Lower leg skin (tissue), 4 donors: ENCODE measurements around the gene DAGLB. TPM values are rescaled to one million over a fixed set of nuclear protein-coding genes. Genes with fewer than 3 reads are reported as not detected.

Experiments
- DNase-seq, 2 donors: peaks; one replicate each; pipeline ENCODE4 v3.0.0-alpha.2; 2019; ENCODE audit warnings: low spot score in 2 of 2
- H3K4me3 ChIP-seq: fragments of 200-600 bp; sonication (generic); 2 replicates; pipeline ENCODE4 v1.5.1; 2017; ENCODE audit warnings: mild to moderate bottlenecking, low read depth; ENCODE audit not compliant: poor library complexity, severe bottlenecking
- POLR2A ChIP-seq, 2 donors: fragments of 450-650 bp; IDR thresholded peaks; one replicate each; pipeline ENCODE4 v1.6.1; 2016 to 2017; ENCODE audit warnings: antibody characterized with exemption in 2 of 2, mild to moderate bottlenecking in 1 of 2, moderate library complexity in 1 of 2
- WGBS, 2 donors: methylation state at CpG; one replicate each; pipeline ENCODE4 v1.1.5; 2018; 5-methylcytosine and 5-hydroxymethylcytosine counted together
- intact Hi-C: fragments of 100-400 bp; cut with DNase I; formaldehyde crosslinking; loops from one replicate; pipeline ENCODE4 v1.15.0; 2023; ENCODE audit warnings: low total_unique reads
- total RNA-seq, 4 donors: library from RNA; depleted of rRNA; stranded (reverse); fragments of >200 nt; gene quantifications; one replicate each; pipeline ENCODE4 v1.1.0, GENCODE V29; 2016
- TF ChIP-seq, protein P1 (sequence below), 3 donors: fragments of 450-650 bp; IDR thresholded peaks; one replicate each; pipeline ENCODE4 v1.5.1; 2016; ENCODE audit warnings: antibody characterized with exemption in 3 of 3, mild to moderate bottlenecking in 3 of 3, moderate library complexity in 2 of 3

DAGLB gene
- total RNA-seq, 4 donors from 2014 or later = 26.1 to 35.9 (median 27.5) TPM

DNA sequence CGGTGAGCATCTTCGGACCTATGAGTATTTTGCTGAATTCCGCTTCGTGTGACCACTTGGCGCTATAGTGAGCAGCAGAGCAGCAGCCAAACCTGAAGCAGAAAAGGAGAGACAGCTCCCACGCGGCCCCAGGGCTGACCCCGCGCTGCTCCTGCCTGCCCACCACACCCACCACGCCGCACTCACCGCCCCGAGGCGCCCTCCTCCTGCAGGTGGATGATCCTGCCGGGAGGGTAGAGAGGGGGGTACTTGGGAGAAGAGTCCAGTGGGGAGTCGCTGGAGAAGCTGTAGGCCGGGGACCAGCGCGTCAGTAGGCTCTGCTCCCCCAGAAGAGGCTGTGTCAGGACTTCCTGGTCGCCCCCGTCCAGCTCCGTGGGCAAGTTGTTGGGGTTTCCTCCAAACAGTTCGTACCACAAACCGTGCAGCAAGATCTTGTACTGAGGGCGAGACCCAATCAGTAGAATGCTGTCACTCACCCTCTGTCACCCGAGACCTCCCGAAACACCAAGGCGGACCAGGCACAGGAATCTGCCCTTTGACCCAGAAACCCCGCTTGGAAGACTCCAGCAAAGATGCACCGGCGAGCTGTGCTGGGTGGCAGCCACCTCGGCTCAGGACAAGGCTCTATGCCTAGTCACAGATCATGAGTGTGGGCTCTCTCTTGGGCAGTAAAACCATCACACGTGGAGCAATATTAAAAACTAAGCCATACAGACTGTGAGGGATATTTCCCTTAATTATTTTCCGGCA is 37.6 kb downstream of the DAGLB start:
- WGBS, 2 donors = 86 to 92% methylated on average over 26 to 34 of the region's 34 CpGs
- no peak overlapping the region for H3K4me3 ChIP-seq
- intact Hi-C loops = no loop called here
- no peak for TF ChIP-seq POLR2A (IDR thresholded peaks at IDR 0.05)
- TF ChIP-seq, protein P1, sequence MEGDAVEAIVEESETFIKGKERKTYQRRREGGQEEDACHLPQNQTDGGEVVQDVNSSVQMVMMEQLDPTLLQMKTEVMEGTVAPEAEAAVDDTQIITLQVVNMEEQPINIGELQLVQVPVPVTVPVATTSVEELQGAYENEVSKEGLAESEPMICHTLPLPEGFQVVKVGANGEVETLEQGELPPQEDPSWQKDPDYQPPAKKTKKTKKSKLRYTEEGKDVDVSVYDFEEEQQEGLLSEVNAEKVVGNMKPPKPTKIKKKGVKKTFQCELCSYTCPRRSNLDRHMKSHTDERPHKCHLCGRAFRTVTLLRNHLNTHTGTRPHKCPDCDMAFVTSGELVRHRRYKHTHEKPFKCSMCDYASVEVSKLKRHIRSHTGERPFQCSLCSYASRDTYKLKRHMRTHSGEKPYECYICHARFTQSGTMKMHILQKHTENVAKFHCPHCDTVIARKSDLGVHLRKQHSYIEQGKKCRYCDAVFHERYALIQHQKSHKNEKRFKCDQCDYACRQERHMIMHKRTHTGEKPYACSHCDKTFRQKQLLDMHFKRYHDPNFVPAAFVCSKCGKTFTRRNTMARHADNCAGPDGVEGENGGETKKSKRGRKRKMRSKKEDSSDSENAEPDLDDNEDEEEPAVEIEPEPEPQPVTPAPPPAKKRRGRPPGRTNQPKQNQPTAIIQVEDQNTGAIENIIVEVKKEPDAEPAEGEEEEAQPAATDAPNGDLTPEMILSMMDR (IDR thresholded peaks at IDR 0.05) = no peak
- DNase-seq = no peak

DNA sequence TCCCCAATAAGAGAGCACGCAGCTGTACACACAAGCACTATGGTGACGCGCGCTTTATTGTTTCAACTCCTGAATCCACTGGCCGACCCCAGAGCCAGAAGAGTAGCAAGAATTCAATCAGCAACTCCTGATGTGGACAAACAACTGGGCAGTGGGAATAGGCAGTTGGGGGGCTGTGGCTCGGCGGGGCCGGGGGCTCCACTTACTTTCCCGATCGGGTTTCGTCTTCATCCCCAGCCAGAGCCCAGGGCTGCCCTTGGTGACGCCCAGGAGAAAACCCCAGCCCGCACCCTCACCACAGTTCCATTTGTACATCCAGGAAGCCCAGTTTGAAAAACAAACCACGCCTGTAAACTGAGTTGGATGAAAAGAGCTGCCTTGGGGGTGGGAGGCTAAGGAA is 38.7 kb downstream of the DAGLB start:
- 94 to 97% methylated on average over 14 of the region's 14 CpGs for WGBS, 2 donors
- TF ChIP-seq POLR2A (IDR thresholded peaks at IDR 0.05) = no peak
- TF ChIP-seq, protein P1 (IDR thresholded peaks at IDR 0.05) = no peak
- DNase-seq = no peak
- intact Hi-C loops = no loop called here
- H3K4me3 ChIP-seq = no peak overlapping the region

DNA sequence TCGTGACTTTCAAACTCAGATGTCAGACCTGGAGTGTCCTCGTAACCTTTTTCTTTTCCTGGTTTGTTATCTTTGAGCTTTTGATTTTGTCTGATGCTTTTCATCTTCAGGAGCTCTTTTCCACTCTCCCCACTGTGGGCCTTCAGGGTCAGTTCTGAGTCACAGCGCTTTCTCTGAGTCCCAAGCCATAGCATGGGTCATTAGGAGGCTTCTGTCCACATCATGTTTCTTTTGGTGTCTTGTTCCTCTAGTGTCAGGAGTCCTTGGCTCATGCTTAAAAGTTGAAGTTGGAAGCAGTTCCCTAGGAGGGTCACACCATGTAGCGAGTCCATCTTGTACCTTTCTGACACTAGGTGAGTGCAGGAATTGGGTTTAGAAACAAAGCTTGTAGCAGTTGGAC is 40.3 kb downstream of the DAGLB start:
- no peak for TF ChIP-seq POLR2A (IDR thresholded peaks at IDR 0.05)
- TF ChIP-seq, protein P1 (IDR thresholded peaks at IDR 0.05) = no peak
- no peak overlapping the region for H3K4me3 ChIP-seq
- 96 to 98% methylated on average over 4 of the region's 4 CpGs for WGBS, 2 donors
- no peak for DNase-seq
- intact Hi-C loops = no loop called here

DNA sequence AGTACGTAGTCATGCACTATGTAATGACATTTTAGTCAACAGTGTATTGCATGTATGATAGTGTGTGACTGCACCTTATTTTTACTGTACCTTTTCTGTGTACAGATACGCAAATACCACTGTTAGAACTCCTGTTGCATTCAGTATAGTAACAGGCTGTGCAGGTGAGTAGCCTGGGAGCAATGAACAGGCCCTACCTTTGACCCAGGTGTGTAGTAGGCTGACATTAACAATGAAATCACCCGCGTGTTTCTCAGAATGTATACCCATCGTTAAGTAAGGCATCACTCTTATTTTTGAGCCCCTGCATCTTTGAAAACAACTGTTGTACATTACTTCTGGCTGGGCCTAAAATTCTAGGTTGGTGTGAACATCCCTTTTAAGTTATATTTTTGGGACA is 41.6 kb downstream of the DAGLB start:
- intact Hi-C loops = no loop called here
- TF ChIP-seq POLR2A (IDR thresholded peaks at IDR 0.05) = no peak
- TF ChIP-seq, protein P1 (IDR thresholded peaks at IDR 0.05) = no peak
- no peak overlapping the region for H3K4me3 ChIP-seq
- DNase-seq = no peak
- WGBS, 2 donors = 90 to 94% methylated on average over 5 of the region's 5 CpGs

DNA sequence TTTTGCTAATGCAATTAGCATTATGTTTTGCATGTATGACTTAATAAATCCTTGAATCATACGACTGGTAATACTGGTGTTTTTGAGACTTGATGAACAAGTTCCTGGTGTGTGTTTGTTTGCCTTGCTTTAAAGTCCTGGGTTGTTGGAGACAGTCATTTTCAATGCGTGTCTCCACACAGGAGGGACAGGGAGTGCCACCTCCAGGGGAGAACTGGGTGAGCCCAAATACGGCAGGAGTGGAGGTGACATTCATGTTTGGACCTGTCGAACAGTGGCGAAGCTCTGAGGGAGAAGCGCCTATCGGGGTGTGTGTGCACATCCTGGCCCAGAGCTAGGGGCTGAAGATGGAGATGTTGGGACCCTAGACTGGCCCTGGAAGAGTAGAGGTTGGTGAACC is 43.8 kb downstream of the DAGLB start:
- H3K4me3 ChIP-seq = no peak overlapping the region
- DNase-seq = peak in 1 of 2 donors; percentile 71
- TF ChIP-seq, protein P1 (IDR thresholded peaks at IDR 0.05) = no peak
- TF ChIP-seq POLR2A (IDR thresholded peaks at IDR 0.05) = no peak
- intact Hi-C loops = no loop called here
- WGBS, 2 donors = 44 to 68% methylated on average over 7 of the region's 7 CpGs

DNA sequence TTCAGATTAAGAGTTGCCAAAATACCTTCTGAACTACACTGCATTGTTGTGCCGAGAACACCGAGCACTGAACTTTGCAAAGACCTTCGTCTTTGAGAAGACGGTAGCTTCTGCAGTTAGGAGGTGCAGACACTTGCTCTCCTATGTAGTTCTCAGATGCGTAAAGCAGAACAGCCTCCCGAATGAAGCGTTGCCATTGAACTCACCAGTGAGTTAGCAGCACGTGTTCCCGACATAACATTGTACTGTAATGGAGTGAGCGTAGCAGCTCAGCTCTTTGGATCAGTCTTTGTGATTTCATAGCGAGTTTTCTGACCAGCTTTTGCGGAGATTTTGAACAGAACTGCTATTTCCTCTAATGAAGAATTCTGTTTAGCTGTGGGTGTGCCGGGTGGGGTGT is 45.0 kb downstream of the DAGLB start:
- no peak for DNase-seq
- H3K4me3 ChIP-seq = no peak overlapping the region
- intact Hi-C loops = no loop called here
- TF ChIP-seq POLR2A (IDR thresholded peaks at IDR 0.05) = no peak
- TF ChIP-seq, protein P1 (IDR thresholded peaks at IDR 0.05) = no peak
- WGBS, 2 donors = 79 to 80% methylated on average over 13 of the region's 13 CpGs
